Activated CD8-positive, alpha-beta memory T cell treated with anti-CD3 and anti-CD28 coated beads for 48 hours (primary cell): ENCODE results near the gene MLKL.
"Not testable (repeated sequence)": the region's sequence is repeated elsewhere in the genome, so short reads cannot be mapped to it uniquely, and the experiment has no call there.

Experiments
- DNase-seq, 3 experiments: peaks; one replicate each; pipeline ENCODE4 v3.0.0-alpha.2; 2020; ENCODE audit warnings: low read depth in 2 of 3, low spot score in 2 of 3

Gene MLKL

DNA sequence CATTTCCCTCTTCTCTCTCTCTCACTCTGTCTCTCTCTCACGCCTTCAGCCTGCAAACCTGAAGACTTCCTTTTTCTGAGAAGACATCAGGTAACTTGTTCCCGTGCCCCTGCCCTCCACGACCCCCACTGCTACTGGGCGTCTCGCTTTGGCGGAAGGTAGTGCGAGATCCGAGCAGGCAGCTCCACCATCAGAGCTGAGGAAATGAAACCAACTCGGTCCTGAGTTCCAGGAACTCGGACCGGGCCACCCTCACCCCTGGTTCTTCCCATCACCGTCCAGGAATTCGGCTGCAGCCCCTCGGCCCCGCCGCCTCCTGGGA lies 585 bp downstream of the MLKL start:
- DNase-seq = peak; percentile 3 to 17 (median 13)

GRCh38 chr16:74699666-74700065 lies 996 bp downstream of the MLKL start:
- no peak for DNase-seq

GRCh38 chr16:74698222-74698621 lies 2.4 kb downstream of the MLKL start:
- DNase-seq = no peak

DNA sequence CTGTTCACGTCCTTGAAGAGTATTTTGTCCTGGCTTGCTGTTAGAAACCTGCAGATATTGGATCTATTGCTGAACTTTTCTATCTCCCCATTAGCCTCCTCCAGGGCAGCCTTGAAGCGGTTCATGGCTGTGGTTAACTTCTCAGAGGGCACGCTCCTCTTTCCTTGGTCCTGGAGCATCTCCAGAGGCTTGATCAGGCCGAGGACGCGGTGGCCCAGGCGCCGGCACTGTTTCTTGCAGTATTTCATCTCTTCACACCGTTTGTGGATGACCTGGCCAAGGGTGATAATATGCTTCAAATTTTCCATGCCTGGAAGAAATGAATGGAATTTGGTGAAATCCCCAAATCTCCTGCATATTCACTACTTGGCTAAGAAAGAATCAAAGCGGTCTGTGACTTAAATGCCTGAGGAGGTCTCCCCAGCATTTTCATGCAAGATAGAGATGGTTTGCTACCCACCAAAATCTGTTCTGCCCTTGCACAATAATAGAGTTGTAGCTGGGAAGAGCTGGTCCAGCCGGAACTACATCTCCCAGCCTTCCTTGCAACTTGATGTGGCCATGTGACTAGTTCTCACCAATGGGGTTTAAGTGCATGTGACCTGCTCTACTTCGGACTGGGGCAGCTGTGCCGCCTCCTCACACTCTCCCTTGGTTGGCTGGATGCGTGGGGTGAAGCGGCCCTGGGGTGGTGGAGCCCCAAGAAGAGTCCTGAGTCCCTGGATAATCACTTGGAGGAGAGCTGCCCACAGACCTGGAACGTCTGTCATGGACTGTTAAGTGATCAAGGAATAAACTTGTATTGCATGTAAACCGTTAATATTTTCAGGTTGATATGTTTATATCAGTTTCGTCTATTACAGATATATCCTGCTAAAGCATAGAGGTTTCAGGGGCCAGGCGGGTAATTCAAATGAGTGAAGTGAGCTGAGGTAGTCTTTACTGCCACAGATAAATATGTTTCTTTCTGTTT lies 4.9 kb downstream of the MLKL start:
- DNase-seq = peak in 2 of 3 experiments; percentile 8 to 17

DNA sequence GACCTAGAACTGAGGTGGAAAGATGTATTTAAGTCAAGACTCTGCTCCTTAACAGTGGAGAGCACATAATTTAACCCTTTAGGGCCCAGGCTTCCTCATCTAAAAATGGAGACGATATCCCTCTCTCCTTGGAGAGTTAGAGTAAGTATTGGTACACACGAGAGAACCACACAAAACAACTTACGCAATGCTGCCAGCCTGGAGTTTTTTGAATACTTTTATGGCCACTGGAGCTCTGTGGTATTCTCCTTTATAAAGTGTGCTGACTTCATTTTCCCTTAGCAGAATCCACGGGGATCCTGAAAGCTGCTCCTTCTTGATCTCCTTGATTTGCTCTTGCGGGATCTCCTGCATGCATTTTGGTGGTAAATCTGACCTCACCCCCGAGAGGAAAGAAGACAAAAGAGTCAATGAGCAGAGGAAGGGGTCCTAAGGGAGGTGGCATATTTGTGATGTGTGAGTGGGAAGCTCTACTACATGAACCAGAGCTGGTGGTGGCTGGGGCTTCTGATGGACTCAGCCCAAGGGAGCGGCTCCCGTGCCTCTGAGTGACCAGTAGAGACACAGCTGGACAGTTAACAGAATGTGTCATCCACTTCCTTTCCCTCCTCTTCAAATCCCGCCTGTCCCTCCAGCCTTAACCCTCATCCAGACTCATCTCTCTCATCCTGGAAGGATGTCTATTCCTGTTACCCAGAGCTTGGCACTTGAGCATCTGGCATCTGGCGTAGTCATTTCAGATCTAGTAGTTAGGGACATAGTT lies 9.4 kb downstream of the MLKL start:
- no peak for DNase-seq

DNA sequence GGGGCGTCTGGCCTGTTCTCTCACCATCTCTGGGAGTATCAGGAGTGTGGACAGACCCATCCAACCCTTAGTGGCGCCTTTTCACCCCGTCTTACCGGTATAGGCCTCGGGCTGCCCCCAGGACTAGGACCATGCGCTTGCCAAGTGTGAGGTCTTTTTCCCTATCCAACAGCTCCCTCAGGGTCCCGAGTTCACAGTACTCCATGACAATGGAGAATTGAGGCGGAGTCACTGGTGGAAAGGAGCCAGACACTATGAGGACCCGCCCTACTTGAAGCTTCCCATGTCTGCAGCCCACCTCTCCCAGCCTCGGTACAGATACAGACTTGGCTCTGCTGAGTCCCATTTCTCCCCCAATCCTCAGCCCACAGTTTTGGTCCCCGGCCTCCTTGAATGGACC lies 18.1 kb downstream of the MLKL start:
- DNase-seq = no peak

- no peak for DNase-seq
Observed at GRCh38 chr16:74680681-74681080, 20.0 kb downstream of the MLKL start.

- DNase-seq = no peak
Observed at GRCh38 chr16:74679983-74680382, 20.7 kb downstream of the MLKL start.

- no peak for DNase-seq
Observed at GRCh38 chr16:74677868-74678267, 22.8 kb downstream of the MLKL start.

GRCh38 chr16:74673876-74674275 lies 26.8 kb downstream of the MLKL start:
- no peak for DNase-seq

DNA sequence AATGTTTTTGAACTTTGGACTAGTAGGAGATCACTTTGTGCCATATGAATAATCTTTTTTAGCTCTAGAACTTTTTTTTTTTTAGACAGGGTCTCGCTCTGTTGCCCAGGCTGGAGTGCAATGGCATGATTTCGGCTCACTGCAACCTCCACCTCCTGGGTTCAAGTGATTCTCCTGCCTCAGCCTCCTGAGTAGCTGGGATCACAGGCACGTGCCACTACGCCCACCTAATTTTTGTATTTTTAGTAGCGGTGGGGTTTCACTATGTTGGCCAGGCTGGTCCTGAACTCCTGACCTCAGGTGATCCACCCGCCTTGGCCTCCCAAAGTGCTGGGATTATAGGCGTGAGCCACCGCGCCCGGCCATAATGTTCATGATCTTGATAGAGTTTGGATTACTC lies 31.8 kb downstream of the MLKL start:
- not testable (repeated sequence) for DNase-seq

- DNase-seq = peak; percentile 13 to 32 (median 24)
Observed at GRCh38 chr16:74667255-74667700, 33.4 kb downstream of the MLKL start.

GRCh38 chr16:74666425-74667254 lies 34.0 kb downstream of the MLKL start, which contains the start of gene RFWD3:
TSS of gene RFWD3 (minus strand) at chr16:74666877. CDS start at chr16:74661449, 5,428 bp downstream.
- peak; percentile 64 to 88 (median 87) for DNase-seq

DNA sequence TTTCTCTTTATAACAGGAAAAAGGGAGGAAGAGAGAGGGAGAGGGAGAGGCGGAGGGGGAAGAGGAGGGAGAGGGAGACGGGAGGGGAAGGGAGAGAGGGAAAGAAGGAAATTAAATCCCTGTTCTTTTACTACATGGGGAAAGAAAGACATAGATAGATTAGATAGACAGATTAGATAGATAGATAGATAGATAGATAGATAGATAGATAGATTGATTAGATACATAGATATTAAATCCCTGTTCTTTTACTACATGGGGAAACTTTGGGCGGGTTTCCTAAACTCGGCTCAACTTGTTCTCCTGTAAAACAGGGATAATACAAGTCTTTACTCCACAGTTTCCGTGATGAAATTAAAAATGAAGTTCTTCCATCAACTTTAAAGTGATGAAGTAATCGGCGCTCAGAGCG lies 34.6 kb downstream of the MLKL start:
- DNase-seq = no peak

DNA sequence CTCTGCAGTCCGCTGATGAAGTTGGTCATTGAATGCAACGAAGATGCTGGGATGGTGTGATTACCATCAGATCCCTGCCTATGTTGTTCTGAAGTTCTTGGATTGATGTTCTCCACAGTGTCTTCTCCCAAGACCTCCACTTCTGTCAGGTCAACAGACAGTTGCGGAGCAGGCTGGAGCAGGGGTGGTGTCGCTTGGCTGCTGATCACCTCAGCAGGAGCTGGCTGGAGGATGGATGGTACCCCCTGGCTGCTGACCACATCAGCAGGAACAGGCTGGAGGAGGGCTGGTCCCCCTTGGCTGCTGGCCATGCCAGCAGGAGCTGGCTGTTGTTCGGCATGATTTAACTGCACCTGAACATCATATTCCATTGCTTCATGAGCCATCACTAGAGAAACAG lies 39.6 kb downstream of the MLKL start:
- no peak for DNase-seq

DNA sequence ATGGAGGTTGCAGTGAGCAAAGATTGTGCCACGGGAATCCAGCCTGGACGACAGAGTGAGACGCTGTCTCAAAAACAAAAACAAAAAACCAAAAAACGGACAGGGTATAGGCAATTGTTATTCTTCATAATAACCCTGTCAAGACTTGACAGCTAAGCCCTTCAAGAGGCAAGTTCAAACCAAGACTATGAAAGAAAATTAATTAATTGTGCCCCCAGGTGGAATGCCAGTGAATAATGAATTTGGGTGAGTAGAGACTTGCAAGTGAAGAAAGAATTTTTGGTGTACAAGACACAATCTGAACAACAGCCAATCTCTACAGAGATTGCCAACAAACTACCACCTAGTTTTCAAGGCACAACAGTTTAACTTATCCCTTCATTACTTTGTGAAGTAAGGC lies 40.3 kb downstream of the MLKL start:
- DNase-seq = no peak

DNA sequence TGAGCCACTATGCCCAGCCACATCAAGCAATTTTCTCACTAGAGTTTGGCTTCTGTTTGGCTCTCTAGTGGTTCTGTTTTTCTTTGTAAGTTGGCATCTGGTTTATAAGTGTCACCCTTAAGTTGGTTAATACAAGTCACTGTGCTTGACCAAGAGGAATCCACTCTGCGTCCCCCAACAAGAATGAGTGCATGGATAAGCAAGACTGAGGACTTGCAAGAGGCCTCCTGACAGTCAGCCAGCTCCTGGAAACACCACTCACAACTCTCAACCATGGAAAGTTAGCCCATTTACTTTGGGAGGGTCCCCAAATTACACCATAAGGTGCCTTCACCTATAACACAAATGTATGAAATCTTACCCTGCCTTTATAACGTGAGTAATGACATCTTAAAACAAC lies 41.6 kb downstream of the MLKL start:
- DNase-seq = no peak

GRCh38 chr16:74657870-74658642 lies 42.6 kb downstream of the MLKL start:
- no peak for DNase-seq

DNA sequence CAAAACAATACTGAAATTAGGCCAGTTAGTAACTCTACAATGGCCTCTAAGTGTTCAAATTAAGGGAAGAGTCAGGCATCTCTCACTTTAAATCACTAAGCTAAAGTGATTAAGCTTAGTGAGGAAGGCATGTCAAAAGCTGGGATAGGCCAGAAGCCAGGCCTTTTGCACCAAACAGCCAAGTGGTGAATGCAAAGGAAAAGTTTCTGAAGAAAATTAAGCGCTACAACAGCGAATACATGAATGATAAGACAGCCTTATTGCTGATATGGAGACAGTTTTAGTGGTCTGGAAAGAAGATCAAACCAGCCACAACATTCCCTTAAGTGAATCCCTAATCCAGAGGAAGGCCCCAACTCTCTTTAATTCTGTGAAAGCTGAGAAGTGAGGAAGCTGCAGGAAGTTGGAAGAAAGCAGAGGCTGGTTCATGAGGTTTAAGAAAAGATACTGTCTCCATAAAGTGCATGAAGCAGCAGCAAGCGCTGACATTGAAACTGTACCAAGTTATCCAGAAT lies 46.1 kb downstream of the MLKL start:
- DNase-seq = no peak

DNA sequence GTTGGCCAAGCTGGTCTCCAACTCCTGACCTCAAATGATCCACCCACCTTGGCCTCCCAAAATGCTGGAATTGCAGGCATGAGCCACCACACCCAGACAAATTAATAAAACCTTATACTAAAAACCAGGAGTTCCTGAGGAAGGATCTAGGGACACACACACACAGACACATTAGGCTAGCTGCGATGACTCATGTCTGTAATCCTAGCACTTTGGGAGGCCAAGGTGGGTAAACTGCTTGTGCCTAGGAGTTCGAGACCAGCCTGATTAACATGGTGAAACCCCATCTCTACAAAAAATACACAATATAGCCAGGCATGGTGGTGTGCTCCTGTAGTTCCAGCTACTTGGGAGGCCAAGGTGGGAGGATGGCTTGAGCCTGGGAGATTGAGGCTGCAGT lies 47.8 kb downstream of the MLKL start:
- not testable (repeated sequence) for DNase-seq
